HG02623 (cell line): ENCODE data around the gene SLC1A2.
"Not testable (repeated sequence)": the region's sequence is repeated elsewhere in the genome, so short reads cannot be mapped to it uniquely, and the experiment has no call there.

Experiments used
- ATAC-seq: cut with Tn5 transposase; IDR thresholded peaks from one replicate; pipeline ENCODE4 v1.9.1; 2021; ENCODE audit warnings: moderate library complexity; ENCODE audit not compliant: unreplicated experiment

Gene SLC1A2

DNA sequence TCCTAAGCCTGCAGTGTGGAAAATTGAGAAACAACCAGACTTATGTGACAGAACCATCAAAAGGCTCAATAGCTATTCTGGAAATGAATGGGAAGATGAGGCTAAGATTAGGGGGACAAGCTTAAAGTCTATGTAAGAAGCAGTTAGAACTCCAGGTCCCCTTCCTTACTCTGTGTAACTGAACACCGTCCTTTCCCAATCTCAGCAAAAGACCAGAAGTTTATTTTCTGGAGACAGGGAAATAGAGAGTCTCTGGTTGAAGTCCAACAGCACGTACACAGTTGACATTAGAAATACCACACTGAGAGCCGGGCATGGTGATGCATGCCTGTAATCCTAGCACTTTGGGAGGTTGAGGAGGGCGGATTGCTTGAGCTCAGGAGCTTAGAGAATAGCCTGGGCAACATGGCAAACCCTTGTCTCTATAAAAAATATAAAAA, 186.4 kb downstream of the SLC1A2 start:
- ATAC-seq, result no peak

GRCh38 chr11:35231076-35231860, 188.1 kb downstream of the SLC1A2 start:
- ATAC-seq, result no peak

DNA sequence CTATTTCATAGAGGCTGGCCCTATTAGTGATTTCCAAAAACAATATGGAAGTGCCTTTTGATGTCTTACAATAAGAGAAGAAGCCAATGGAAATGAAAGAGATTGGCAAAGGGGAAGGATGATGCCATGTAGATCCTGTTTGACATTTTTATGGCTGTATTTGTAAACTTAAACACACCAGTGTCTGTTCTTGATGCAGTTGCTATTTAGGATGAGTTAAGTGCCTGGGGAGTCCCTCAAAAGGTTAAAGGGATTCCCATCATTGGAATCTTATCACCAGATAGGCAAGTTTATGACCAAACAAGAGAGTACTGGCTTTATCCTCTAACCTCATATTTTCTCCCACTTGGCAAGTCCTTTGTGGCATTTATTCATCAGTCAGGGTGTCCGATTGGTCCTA, 189.0 kb downstream of the SLC1A2 start:
- ATAC-seq, result no peak

GRCh38 chr11:35228328-35228725, 191.0 kb downstream of the SLC1A2 start:
- no peak for ATAC-seq

GRCh38 chr11:35227576-35228327, 191.6 kb downstream of the SLC1A2 start:
- ATAC-seq, result no peak

- not testable (repeated sequence) for ATAC-seq
Measured at GRCh38 chr11:35226756-35227155, 192.6 kb downstream of the SLC1A2 start.

DNA sequence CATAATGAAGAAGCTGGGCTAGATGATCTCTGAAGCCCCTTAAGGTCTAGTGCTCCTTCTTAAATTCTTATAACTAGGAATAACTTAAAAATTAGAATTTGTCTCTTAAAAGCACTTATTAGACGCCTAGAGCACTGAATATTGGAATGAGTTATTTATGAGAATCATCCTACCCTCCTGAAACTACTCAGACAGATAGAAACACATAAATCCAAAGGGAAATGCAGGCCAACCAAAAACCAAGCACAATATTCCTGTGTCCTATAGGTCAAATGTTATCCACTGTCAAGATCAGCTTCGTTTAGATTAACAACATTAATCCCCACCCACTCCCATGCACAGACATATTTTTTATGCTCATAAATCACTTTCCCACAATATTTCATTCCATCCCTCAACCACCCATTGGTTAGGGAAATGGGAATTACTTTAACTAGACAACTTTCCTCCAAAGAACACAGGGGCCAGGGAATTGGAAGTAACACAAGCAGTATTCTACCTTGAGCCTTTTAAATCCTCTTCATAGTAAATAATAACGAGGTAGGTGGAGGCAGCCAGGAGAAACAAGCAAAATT, 193.3 kb downstream of the SLC1A2 start:
- no peak for ATAC-seq

DNA sequence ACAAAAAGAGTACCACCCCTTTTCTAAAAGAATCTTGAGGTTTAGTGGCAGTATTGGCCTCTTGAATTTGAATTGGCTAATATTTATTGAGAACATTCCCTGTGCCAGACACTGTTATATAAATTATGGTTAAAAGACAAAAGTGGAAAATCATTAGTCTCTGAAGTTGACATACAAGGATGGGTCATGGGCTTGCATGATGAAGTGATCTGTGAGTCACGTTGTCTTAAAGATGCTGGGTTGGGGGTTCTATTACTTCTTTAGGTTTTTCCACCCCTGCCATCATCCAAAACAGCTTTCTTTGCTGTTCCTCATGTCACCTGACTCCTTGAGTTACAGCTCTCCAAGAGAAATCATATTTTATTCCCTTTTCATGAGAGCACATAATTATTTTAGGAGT, 195.4 kb downstream of the SLC1A2 start:
- no peak for ATAC-seq

- no peak for ATAC-seq
Measured at GRCh38 chr11:35223371-35223796, 196.0 kb downstream of the SLC1A2 start.

DNA sequence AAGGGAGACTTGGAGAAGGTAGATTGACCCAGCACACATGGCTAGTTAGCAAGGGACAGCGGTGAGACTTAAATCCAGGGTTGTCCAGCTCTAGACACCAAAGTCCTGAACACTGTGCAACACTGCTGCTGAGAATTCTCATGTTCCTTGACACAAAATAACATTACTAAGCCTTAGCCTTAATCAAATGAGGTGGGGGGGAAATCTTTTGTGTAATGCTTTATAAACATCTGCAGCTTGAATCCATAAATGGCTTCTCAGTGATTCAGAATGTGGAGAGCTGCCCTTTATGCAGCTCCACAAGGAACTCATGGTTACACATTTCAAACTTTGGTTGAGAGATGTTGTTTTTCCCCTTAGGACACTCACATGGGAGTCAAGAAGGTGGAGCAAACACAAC, 200.4 kb downstream of the SLC1A2 start:
- no peak for ATAC-seq

DNA sequence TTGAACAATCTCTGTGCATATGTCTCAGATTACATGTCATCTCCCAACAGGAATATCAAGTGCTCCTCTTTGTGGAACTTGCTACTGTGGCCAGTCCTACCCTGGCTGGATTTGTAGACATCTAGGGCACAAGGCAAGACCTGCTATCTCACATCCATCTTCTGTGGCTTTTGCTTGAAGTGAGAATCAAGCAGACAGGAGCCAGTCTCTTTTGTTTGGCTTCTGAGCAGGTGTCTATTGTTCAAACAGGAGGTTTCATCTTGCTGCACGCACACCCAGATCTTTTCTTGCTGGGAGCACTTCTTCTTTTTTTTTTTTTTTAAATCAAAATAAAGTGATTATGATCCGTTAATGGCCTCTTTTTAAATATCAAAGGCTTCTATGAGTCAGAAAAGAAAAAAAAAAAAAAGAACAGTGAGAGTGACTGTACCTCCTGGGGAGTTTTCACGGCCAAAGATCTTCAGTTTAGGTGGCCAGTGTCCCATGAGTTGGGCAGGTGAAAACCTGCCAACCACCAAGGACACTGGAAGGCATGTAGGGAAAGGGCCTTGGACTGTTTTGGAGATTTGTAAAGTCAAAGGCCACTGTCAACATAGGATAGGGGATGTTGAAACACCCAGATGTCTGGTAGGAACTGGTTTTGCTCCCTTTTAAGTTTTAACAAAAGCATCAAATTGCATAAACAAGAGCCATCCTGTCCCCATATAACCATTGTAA, 202.2 kb downstream of the SLC1A2 start:
- no peak for ATAC-seq

DNA sequence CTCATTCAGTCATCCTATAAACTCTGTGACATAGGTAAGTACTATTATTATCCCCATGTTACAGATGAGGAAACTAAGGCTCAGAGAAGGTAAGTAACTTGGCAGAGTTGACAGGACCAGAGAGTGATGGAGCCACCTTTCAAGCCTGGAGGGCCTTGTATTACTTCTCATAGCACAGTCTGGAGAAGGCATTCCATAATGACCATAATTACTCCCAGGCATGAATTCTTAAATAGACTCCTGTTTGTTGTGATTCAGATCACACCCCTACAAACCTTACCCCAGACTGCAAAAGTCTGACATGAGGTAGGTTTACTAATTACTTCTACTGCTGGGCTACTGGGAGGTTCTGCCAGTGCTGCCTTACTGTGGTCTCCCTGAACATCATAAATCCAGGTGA, 203.4 kb downstream of the SLC1A2 start:
- no peak for ATAC-seq

DNA sequence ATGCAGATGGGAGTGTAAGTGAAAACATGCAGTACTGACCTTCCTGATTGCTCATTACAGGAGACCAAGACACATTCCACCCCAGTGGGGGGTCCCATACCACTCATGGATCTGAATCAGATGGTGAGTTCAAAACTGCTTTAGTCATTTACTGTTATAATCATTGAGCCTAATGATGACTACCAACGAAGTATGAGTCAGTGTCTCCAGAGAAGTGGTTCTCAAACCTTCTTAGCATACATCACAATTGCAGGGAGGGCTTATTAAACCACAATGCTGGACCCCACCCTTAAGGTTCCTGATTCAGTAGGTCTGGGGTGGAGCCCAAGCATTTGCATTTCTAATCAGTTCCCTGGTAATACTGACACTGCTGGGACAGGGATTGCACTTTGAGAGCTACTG, 204.6 kb downstream of the SLC1A2 start:
- ATAC-seq, result no peak

GRCh38 chr11:35214226-35214770, 205.1 kb downstream of the SLC1A2 start:
- ATAC-seq, result no peak

DNA sequence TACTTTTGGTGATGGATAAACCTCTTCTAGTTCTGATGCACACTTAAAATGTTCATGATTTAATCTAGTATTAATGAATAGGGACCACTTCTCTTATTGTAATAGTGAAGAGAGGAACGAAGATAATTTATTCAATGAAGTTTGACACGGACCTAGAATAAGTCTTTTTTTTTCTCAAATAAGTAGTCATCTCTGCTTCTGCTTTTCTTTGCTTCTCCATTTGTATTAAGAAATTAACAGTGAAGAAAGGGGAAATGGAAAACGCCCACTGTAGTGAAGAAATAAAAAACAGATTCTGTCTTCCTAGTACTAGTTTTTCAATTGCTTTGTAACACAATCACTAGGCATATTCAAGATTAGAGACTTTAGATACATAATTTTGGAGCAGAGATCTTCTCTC, 207.4 kb downstream of the SLC1A2 start:
- ATAC-seq, result no peak

- no peak for ATAC-seq
Measured at GRCh38 chr11:35210876-35211546, 208.3 kb downstream of the SLC1A2 start.

- no peak for ATAC-seq
Measured at GRCh38 chr11:35208795-35209194, 210.6 kb downstream of the SLC1A2 start.

- ATAC-seq, result no peak
Measured at GRCh38 chr11:35207471-35208403, 211.6 kb downstream of the SLC1A2 start.

GRCh38 chr11:35206616-35207015, 212.7 kb downstream of the SLC1A2 start:
- ATAC-seq, result no peak
